CD4-positive, alpha-beta T cell treated with Interleukin-17A for 4 hours (primary cell): Measurements from ENCODE around the gene KIAA1755.

ENCODE experiments used
- DNase-seq: peaks from one replicate; pipeline ENCODE4 v3.0.0-alpha.2; 2020; ENCODE audit warnings: mixed read lengths

KIAA1755 gene

DNA sequence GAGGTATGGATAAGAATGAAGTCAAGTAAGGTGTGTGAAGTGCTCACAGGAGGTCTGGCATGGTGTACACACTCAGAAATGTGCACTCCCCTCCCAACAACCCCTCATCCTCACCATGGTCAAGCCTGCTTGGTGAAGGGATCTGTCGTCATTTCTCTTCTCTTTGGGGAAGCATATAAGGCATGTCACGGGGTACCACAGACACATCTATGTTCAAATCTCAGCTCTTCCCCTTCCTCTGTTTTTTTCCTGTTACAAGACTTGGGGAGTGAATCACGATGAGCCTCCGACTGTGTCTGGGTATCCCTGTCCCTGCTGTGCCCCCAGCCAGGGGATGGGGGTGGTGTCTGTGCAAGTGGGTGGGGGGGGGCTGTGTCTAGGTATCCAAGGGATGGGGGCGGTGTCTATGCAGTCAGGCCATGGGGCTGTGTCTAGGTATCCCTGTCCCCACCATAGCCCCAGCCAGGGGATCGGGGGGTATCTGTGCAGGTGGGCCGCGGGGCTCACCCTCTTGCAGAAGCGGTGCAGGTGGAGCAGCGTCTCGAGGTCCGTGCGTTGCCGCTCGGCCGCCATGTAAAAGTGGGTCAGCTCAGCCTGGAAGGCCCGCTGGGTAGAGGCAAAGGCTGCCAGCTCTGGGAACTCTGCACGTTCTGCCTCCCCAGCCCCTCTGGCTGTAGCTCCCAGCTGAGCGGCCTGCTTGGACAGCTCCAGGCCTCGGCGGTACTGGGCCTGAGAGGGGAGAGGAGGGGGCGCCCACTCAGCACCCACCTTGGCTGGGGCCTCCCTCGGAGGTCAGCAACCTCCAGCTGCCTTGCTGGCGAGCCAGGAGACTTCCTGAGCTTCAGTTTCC is 43.6 kb downstream of the KIAA1755 start:
- no peak for DNase-seq

DNA sequence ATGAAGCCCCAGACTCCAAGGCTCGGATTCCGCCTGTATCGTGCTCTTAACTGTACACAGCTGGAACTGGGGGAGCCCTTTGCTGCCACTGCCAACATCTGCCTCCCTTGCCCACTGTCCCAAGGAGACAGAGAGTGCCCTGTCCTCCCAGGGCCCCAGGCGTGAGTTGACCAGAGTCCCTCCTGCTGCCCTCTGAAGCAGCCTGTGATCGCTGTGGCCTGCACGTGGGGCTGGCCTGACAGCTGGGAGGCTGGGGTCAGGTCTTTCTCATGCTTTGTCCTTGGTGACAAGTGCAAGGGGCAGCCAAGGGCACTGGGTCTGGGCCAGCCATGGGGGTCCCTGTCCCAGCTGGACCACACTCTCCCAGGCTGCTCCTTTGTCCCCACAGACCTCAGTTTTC is 44.3 kb downstream of the KIAA1755 start:
- DNase-seq = no peak

DNA sequence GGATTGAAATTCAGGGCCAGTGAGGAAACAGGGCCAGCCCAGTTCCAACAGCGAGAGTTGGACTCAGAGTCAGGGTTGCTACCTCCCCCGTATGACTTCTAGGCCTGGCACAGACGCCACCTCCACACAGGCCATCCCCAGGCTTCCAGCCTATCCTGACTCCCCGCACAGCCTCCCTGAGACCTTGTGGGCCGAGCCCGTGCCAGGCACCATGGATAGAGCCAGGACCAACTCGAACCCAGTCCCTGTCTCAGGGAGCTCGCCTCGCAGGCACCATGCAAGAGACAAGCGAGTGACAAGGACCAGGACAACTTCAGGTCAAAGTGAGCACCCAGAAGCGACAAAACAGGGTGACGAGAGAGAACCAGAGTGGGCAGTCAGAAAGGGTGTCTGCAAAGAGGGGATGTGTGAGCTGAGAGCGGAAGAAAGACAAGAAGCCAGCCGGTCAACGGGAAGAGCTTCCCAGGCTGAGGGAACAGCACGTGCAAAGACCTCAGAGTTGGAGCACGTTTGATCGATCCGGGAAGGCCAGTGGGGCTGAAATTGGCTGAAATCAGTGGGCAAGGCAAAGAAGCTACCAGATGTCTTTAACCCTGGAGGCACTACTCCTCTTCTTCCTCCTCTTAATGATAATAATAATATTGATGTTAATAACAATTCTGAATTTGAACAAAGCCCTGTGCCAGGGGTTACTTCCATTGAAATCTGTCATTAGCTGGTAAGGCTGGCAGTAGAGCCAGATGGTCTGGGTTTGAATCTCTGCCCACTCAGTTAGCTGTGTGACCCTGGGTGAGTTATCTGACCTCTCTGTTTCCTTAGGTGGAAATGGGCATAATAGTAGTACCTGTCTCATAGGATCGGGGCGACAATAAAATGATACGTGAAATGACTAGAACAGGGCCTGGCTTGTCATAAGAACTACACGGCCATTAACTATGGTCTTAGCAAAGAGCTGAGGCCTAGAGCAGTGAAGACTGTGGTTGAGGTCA is 45.0 kb downstream of the KIAA1755 start:
- DNase-seq = no peak

DNA sequence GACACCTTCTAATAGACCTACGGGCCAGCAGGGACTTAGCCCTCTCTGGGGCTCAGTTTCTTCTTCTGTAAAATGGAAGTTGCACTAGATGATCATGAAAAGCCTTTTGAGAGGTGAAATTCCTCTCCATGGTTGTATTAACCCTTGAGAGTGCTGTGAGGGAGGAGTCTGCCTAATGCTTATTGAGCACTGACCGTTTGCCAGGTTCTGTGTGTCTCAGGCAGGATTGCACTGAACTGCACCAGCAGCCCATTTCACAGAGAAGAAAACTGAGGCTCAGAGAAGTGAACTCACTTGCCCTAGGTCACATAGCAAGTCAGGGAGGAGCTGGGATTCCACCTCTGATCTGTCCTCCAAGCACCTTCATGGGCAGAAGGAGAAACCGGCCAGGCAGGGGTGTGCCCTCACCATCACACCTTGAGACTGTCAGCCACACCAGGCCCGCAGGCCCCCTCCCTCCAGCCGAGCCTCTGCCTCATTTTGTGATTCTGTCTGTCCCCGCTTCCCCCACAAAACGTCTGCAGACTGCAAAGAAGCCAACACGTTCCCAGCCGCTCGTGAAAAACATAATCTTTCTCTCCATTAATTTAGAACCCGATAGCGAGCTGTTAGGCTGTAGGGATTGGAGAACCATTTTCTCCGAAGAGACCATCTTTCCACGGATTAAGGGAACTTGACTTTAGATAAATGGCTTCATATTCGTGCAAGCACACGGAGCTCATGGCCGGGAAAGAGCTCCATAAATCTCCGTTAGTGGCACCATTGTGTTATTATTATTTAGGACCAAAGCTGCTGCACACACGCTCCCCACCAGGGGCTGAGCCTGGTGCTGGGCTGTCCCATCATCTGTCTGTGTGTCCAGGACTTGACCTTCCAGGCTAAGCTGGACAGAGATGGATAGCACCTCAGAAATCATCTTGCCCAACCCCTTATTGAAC is 46.0 kb downstream of the KIAA1755 start:
- no peak for DNase-seq

DNA sequence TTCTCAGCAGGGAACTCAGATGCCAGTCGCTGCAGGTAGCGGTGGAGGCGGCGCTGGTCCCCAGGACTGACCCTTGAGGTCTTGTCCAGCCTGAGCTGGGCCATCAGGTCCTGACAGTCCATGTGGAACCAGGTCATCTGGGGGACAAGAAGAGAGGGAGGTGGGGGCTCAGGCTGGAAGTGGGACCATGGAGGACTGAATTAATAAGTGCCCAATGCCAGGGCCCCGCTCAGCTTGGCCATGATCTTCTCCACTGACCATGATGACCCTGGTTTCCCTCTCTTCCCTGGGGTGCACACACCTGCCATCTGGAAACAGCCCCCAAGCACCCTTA is 47.0 kb downstream of the KIAA1755 start:
- no peak for DNase-seq

DNA sequence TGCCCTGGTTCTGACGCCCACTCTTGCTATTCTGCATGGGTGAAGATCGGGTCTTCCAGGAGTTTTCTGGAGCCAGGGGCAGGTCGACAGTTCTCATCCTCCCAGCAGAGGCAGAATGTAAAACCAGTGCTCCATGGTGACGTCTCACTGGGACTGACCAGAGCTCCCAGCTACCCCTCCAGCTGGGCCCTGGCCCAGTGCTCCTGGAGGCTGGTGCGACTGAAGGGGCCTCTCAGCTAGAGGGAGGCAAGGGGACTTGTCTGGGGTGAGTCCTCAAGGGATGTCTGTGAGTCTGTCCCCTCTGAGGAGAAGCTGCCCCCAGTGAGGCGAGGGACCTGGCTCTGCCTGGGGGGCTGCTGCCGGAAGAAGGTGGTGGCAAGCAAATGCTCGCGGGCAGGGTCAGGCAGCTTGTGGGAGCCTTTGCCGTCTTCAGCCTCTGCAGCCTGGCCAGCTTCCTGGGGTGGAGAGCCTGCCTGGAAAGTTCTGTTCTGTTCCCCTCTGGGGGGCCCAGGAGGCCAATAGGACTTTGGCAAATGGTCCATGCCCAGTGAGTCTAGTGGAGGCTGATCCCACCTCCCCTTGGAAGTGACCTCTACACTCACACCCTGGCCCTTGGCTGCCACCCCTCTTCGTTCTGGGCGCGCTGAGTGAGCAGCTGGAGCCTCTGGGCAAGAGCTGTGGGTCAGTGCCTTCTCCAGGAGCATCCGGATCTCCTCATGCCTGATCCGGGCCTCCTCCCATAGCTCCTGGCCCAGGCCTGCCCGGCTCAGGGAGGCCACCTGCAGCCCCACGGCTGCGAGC is 47.5 kb downstream of the KIAA1755 start:
- no peak for DNase-seq

DNA sequence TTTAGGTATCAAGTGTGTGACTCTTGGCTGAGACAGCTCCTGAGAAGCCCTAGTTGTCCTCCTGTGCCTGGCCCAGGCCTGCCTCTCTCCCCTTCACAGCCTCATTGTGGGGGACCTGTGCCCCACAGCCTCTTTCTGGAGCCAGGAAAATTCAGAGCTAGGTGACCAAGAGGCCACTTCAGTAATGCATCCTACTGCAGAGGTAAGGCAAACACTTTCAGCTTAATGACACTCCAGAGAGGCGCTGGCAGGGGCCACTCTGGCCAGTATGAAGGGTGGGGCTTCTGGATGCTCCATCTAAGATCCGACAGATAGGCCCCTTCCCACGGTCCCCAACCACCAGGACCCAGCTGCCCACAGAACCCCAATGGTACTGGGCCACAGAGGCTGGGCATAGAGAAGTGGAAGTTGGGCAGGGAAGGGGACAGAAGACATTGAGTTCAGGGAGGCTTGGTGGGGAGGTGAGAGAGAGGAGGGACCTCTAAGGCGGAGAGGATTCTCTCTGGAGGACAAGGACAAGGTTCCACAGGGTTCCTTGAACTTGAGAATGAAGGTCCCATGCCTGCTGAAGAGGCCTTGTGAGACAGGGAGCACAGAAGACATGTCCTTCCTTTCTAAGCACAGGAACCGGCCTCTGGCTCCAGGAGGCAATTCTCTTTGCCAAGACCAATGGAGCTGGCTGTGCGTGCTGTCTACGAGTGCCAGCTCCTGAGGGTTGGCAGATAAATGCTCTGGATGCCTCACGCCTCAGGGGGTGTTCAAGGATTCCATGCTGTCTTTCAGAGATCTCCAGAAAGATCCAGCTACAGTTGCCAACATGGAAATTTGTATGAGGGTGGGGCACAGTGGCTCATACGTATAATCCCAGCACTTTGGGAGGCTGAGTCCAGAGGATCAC is 49.1 kb downstream of the KIAA1755 start:
- no peak for DNase-seq

DNA sequence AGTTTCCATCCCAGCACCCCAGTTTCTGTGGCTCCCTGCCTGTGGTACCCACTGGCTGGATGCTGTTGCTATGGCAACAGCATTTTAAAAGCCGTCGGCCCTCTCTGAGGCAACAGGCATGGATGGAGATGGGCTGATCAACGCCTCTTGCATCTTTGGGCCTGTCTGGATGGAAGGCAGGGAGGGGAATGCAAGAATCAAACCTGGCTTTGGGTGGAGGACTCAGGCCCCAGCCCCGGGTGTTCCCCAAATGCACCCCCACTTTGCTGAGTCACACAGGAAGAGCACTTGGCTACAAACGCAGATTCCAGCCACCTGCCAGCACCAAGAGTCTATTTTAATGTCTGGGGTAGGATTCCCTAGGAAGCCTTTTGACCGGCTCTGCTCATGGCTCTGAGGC is 49.8 kb downstream of the KIAA1755 start:
- DNase-seq = no peak

DNA sequence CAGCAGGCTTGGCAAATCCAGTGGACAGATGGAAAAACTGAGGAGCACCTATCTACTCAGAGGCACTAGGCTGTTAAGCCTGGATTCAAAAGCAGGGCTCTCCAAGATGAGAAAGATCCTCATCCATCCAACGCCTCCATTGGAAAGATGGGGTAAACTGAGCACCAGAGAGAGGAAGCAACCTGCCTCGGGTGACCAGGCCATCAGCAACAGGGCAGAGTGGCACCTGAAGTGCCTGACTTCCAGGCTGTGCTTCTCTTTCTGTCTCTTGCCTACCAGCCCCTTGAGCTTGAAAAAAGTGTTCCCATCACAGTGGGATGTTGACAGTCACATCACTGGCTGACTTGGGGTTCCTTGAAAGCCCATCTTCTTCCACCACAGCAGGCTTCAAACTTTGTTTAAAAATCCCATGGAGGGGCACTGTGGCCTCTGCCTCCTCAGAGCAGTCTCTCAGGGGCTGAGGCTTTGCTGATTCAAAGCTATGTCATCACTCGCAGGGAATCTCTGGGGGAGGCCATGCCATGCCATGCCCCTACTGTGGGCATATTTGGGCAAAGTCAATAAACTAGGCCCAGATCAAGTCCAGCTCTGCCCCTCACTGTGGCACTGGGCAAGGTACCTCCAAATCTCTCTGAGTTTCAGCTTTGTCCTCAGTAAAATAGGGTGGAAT is 50.7 kb downstream of the KIAA1755 start:
- no peak for DNase-seq

DNA sequence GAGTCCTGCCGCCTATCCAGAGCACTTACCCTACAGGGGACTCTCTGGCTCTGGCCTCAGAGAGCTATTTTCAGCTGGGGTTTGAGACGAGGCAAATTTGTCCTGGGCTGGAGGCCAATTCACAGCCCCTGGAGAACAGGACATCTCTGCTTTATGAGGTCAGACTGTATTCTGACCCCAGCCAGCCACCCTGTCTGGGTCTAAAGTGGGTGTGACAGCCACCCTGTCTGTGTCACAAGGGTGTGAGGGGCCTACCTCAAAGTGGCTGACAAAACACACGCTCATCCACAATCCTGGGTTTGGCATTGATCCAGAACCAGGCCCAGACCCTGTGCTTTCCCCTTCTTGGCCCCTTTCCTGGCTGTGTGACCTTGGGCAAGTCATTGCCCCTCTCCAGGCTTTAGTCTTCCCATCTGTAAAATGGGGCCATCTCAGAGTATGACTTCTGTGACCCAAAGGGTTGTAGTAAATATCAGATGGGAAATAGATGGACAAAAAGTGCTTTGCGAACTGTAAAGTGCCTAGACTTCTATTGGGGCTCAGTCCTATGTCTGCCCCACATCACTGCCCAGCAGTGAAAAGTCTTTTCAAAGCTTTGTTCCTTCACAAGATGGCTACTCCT is 51.4 kb downstream of the KIAA1755 start:
- DNase-seq = no peak

DNA sequence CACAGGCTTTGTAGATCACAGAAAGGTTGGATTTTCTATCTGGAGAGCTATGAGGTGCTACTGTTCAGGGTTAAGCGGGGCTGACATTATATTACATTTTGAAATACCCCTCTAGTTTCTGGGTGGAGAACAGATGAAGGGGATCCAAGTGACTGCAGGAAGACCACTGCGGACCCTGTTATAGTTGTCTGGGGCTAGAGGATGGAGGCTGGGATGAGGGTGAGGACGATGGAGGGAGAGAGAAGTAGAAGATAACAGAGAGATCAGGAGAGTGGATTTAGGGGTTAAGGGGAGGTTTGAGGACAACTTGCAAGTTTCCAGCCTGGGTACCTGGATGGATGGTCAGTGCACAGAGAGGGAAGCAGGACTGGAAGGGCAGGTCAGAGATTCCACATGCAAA is 52.0 kb downstream of the KIAA1755 start:
- no peak for DNase-seq

DNA sequence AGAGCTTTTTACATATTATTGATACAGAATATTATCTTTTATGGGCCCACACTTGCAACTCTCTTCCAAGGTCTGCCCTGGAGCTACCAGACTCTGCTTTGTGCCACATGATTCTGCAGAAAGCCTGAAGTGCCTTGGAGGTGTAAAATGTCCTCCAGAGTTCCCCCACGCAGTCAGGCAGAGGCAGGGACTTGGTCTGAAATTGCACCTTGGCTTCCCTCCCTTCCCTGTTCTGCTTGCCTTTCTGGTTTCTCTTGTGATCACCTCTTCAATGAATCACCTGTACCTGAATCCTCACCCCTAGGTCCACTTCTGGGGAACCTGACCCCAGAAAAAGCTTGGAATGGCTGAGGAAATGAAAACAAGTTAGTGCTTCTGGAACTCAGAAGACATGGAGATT is 52.4 kb downstream of the KIAA1755 start:
- DNase-seq = no peak

DNA sequence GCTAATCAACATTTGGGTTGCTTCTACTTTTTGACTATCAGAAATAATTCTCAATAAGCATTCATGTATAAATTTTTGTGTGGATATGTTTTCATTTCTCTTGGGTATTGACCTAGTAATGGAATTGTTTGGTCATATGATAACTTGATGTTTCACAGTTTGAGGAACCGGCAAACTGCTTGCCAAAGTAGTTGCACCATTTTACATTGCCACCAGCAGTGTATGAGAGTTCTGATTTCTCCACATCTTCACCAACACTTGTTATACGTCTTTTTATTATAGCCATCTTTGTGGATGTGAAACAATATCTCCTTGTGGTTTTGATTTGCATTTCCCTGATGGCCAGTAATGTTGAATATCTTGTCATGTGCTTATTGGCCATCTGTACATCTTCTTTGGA is 52.9 kb downstream of the KIAA1755 start:
- no peak for DNase-seq

DNA sequence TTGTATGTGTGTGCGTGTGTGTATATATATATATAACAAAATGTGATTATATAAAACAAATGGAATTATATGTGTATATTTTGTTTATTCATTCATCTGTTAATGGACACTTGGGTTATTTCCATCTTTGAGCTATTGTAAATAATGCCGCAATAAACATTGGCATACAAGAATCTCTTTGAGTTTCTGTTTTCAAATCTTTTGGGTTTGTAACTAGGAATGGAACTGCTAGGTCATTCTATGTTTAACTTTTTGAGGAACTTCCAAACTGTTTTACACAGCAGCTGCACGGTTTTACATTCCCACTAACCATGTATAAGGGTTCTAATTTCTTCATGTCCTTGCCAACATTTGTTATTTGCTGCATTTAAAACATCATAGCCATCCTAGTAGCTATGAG is 55.5 kb downstream of the KIAA1755 start:
- no peak for DNase-seq

DNA sequence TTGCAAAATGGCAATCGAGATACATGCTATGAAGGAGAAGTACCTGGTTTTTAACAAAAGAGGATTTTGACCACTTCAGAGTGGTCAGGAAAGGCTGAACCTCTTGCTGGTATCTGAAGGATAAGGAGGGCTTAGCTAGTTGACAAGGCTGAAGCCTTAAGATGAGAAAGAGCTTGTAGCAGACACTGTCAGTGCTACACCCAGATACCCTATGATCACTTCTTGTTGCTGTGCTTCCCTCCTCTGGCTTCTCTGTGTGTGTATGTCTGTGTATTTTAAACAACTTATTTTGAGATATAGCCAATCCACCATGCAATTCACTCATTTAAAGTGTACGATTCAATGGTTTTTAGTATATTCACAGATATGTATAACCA is 56.6 kb downstream of the KIAA1755 start:
- no peak for DNase-seq

DNA sequence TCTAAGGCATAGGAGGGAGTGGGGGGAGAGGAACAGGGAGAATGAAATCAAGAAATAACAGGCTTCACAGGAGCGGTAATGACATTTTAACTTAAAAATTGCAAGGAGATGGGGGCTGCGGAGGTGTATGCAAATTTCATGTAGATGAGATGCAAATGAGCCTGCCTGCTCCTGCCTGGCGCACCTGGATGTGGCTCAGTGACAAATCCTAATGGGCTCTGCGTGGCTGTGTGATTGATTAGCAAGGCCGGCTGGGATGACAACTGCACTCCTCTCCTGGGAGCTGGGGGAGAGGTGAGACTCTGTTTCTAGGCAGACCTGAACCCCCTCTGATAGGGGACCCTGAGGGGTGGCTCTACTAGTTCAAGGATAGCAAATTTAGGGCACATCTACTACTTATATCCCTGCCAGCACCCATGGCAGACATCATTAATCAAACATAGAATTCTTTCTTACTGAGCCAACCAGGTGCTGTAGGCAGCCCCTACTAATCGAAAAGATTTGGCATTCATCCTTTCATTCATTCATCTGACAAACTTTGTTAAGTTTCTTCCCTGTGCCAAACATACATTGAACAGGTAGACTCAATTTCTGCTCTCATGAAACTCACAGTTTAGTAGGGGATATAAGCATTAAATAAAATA is 57.1 kb downstream of the KIAA1755 start:
- DNase-seq = no peak

DNA sequence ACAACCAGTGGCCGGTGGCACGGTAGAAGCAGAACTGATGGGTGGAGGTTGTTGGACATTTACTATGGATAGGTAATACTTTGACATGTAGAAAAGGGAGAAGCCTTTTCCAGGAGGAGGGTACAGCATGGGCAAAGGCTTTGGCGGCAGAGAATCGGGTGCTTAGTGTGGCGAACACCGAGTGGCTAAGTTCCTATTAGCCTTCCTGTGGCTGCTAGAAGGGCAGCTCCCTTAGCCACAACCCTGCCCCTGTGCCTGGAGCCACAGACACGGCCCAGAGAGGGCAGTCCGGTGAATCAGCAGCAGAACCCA is 57.6 kb downstream of the KIAA1755 start:
- no peak for DNase-seq

DNA sequence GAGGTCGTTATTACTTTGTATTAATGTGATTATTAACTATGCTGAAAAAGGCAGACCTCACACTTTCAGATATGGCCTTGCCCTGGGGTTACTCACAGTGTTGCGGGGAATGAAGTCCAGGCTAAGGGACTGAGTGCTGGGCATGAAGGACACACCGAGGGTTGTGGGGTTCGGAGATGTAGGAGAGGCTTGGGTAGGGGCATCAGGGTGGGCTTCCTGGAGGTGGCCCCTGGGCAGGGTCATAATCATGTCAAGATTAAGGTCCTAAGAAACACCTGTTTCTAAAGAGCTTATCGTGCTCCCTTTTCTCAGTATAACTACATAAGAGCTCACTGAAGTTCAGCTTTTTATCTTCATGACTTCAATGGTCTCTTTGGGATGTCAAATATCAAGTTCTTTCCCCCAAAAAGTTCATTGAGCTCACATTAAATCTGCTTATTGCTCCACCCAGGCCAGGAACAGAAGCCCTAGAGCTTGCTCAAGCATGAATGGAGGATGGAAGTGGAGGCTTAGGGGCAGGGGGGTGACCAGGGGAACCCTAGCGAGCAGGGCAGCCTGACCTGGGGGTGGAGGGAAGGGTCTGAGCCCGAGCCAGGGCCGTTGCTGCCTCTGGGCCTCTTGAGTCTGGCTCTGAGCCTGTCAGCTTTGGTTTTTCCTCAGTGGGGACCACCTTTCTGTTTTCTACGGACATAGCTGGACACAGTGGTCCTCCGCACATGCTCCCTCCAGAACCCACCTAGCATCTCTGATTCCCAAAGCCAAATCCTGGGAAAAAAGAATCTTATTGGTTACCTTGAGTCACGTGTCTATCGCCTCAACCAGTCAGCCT is 58.2 kb downstream of the KIAA1755 start:
- no peak for DNase-seq

DNA sequence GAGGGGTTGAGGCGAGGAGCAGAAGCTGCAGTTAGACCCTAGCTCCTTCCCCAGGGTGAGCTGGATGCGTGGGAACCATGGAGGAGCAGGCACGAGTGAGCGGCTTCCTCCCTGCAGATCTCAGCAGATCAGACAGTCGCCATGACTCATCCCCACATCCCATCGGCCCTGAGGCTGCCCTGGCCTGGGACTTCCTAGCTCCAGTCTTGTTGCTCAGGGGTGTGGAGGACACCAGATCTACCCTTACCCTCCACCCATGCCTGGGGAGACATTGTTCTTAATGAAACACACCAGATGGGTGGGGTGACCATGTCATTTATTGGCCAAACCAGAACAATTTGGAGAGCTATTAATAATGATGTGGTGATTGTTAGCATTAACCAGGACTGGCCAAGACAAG is 59.2 kb downstream of the KIAA1755 start:
- DNase-seq = no peak
